Colonic mucosa (tissue), 4 donors: ENCODE data around the gene CT47A1. TPM values are rescaled to one million over a fixed set of nuclear protein-coding genes. Genes with fewer than 3 reads are reported as not detected.
"Not testable (repeated sequence)": the region's sequence is repeated elsewhere in the genome, so short reads cannot be mapped to it uniquely, and the experiment has no call there.

Experiments used
- DNase-seq: peaks from one replicate; pipeline ENCODE4 v3.0.0-alpha.2; 2020
- H3K27ac ChIP-seq: fragments of 200-600 bp; one replicate; pipeline ENCODE4 v1.8.0; 2021
- H3K27me3 ChIP-seq: fragments of 200-600 bp; one replicate; pipeline ENCODE4 v1.8.0; 2021
- H3K36me3 ChIP-seq: fragments of 200-600 bp; one replicate; pipeline ENCODE4 v1.8.0; 2021
- H3K4me1 ChIP-seq: fragments of 200-600 bp; one replicate; pipeline ENCODE4 v1.8.0; 2021; ENCODE audit warnings: mild to moderate bottlenecking
- H3K4me3 ChIP-seq: fragments of 200-600 bp; one replicate; pipeline ENCODE4 v1.8.0; 2021
- H3K9ac ChIP-seq, 2 donors: one replicate each; pipeline ENCODE4 v1.7.0; 2013; ENCODE audit warnings: control low read depth in 2 of 2, low read depth in 2 of 2, low read length in 2 of 2
- H3K9me3 ChIP-seq: fragments of 200-600 bp; one replicate; pipeline ENCODE4 v1.8.0; 2021
- CTCF ChIP-seq: fragments of 200-600 bp; IDR thresholded peaks from one replicate; pipeline ENCODE4 v1.8.0; 2022; ENCODE audit warnings: antibody characterized with exemption, mild to moderate bottlenecking
- intact Hi-C: fragments of 100-400 bp; cut with DNase I; formaldehyde crosslinking; loops from one replicate; pipeline ENCODE4 v1.14.1; 2022
- total RNA-seq, 2 donors: library from RNA; stranded (reverse); fragmentation: NEBNext Ultra II Directional in 1 of 2; extraction: Animal tissue kit (Norgen Biotek cat#: 25700) in 1 of 2; gene quantifications; one replicate each; pipeline ENCODE4 v1.2.1, GENCODE V29; 2021
- donor health status: healthy.
- donor health status: DM: no; HTN: no; CAD: no.
- donor health status: DM: no; HTN: no; CAD: no.

CT47A1 gene
- not detected for total RNA-seq

- H3K27ac ChIP-seq, H3K36me3 ChIP-seq, H3K9ac ChIP-seq, intact Hi-C loops, DNase-seq, H3K27me3 ChIP-seq, H3K9me3 ChIP-seq, H3K4me3 ChIP-seq, H3K4me1 ChIP-seq: not testable (repeated sequence)
Observed at GRCh38 chrX:120985660-120986059, at the start of gene CT47A1. Gene CT47A1, minus strand, starts transcription at chrX:120985760. Its CDS starts 231 bp downstream, at chrX:120985529.

- H3K4me1 ChIP-seq, result no peaks in the 10 kb centered on the region
- H3K4me3 ChIP-seq, result no peak overlapping the region
- H3K9ac ChIP-seq, result no peak overlapping the region
- H3K9me3 ChIP-seq, result no peaks in the 10 kb centered on the region
- H3K27ac ChIP-seq, result no peak overlapping the region
- no peaks in the 10 kb centered on the region for H3K36me3 ChIP-seq
- intact Hi-C loops, result no loop called here
- no peaks in the 10 kb centered on the region for H3K27me3 ChIP-seq
- no peak for DNase-seq
- TF ChIP-seq CTCF, result no peak
Observed at GRCh38 chrX:121032531-121032930, 47.0 kb upstream of the CT47A1 start.

GRCh38 chrX:121030083-121030482 lies 44.5 kb upstream of the CT47A1 start:
- Histone ChIP-seq H3K9me3 (no peaks in the 10 kb centered on the region), H3K9ac (no peak overlapping the region), H3K27me3 (no peaks in the 10 kb centered on the region), H3K4me3 (no peak overlapping the region), H3K27ac (no peak overlapping the region), H3K4me1 (no peaks in the 10 kb centered on the region), H3K36me3 (no peaks in the 10 kb centered on the region)
- intact Hi-C loops, result no loop called here
- no peak for DNase-seq
- TF ChIP-seq CTCF, result no peak

GRCh38 chrX:121028419-121028818 lies 42.9 kb upstream of the CT47A1 start:
- TF ChIP-seq CTCF, result no peak
- no peak for DNase-seq
- intact Hi-C loops, result no loop called here
- H3K27me3 ChIP-seq, result no peaks in the 10 kb centered on the region
- no peaks in the 10 kb centered on the region for H3K9me3 ChIP-seq
- no peaks in the 10 kb centered on the region for H3K36me3 ChIP-seq
- no peaks in the 10 kb centered on the region for H3K4me1 ChIP-seq
- H3K27ac ChIP-seq, result no peak overlapping the region
- no peak overlapping the region for H3K4me3 ChIP-seq
- H3K9ac ChIP-seq, result no peak overlapping the region

GRCh38 chrX:121014826-121015225 lies 29.3 kb upstream of the CT47A1 start:
- Histone ChIP-seq H3K27ac (no peak overlapping the region), H3K4me1 (no peaks in the 10 kb centered on the region)

More at GRCh38 chrX:121014826-121015225, 29.3 kb upstream of the CT47A1 start:
- Histone ChIP-seq H3K4me3 (no peak overlapping the region), H3K36me3 (no peaks in the 10 kb centered on the region), H3K9me3 (no peaks in the 10 kb centered on the region), H3K27me3 (no peaks in the 10 kb centered on the region), H3K9ac (no peak overlapping the region)
- no peak for DNase-seq
- no peak for TF ChIP-seq CTCF
- intact Hi-C loops, result no loop called here
